Smooth muscle cell (in vitro differentiated cells): ENCODE results near the gene SNX10. TPM values are rescaled to one million over a fixed set of nuclear protein-coding genes. Genes with fewer than 3 reads are reported as not detected.

Source experiments
- DNase-seq: peaks from one replicate; lab custom pipeline; 2025; ENCODE audit not compliant: unreplicated experiment; lab: John Stamatoyannopoulos, UW
- H2AFZ ChIP-seq: fragments of 200-600 bp; sonication (generic); 2 replicates; pipeline ENCODE4 v1.6.0; 2016; ENCODE audit warnings: antibody characterized with exemption, low read depth, mild to moderate bottlenecking
- H3F3A ChIP-seq: fragments of 200-600 bp; sonication (generic); 2 replicates; pipeline ENCODE4 v1.6.0; 2017; ENCODE audit warnings: antibody characterized with exemption, low read depth
- H3K27ac ChIP-seq: fragments of 200-600 bp; sonication (generic); 2 replicates; pipeline ENCODE4 v1.5.1; 2016; ENCODE audit warnings: low read depth, mild to moderate bottlenecking
- H3K27me3 ChIP-seq: fragments of 200-600 bp; sonication (generic); 2 replicates; pipeline ENCODE4 v1.6.1; 2016; ENCODE audit warnings: low read depth, mild to moderate bottlenecking
- H3K36me3 ChIP-seq: fragments of 200-600 bp; sonication (generic); 2 replicates; pipeline ENCODE4 v1.5.1; 2016; ENCODE audit warnings: low read depth
- H3K4me1 ChIP-seq: fragments of 200-600 bp; sonication (generic); 2 replicates; pipeline ENCODE4 v1.5.1; 2016; ENCODE audit warnings: low read depth
- H3K4me2 ChIP-seq: fragments of 200-600 bp; sonication (generic); 2 replicates; pipeline ENCODE4 v1.6.0; 2016; ENCODE audit warnings: mild to moderate bottlenecking
- H3K4me3 ChIP-seq: fragments of 200-600 bp; sonication (generic); 2 replicates; pipeline ENCODE4 v1.5.1; 2016; ENCODE audit warnings: mild to moderate bottlenecking
- H3K79me2 ChIP-seq: fragments of 200-600 bp; sonication (generic); 2 replicates; pipeline ENCODE4 v1.6.0; 2016; ENCODE audit warnings: low read depth, mild to moderate bottlenecking
- H3K9ac ChIP-seq: fragments of 200-600 bp; sonication (generic); 2 replicates; pipeline ENCODE4 v1.6.0; 2016; ENCODE audit warnings: low read depth
- H3K9me3 ChIP-seq: fragments of 200-600 bp; sonication (generic); replicated peaks from 2 replicates; pipeline ENCODE4 v1.5.1; 2016; ENCODE audit warnings: low read depth
- H4K20me1 ChIP-seq: fragments of 200-600 bp; sonication (generic); 2 replicates; pipeline ENCODE4 v1.6.0; 2016; ENCODE audit warnings: low read depth
- CTCF ChIP-seq: fragments of 200-600 bp; sonication (generic); IDR thresholded peaks from 2 replicates; pipeline ENCODE4 v1.5.1; 2017; ENCODE audit warnings: borderline replicate concordance, mild to moderate bottlenecking, antibody characterized with exemption; ENCODE audit not compliant: insufficient read depth, poor library complexity, severe bottlenecking
- WGBS: methylation state at CpG from one replicate; pipeline ENCODE4 v1.1.7; 2016; ENCODE audit warnings: low lambda C conversion rate; 5-methylcytosine and 5-hydroxymethylcytosine counted together
- polyA plus RNA-seq: library from polyadenylated mRNA; unstranded; fragments of >200 nt; fragmentation: Nextera tagmentation; extraction: Ambion mirVana; gene quantifications from 2 replicates; pipeline ENCODE4 v1.2.1, GENCODE V29; 2016
- total RNA-seq: library from RNA; depleted of rRNA; stranded (reverse); fragments of >200 nt; gene quantifications from 2 replicates; pipeline ENCODE4 v1.2.3, GENCODE V29; 2014

SNX10 gene
- total and polyA plus RNA-seq, 2 experiments from 2014 or later = 1.1 to 2.2 TPM

- H3K4me2 ChIP-seq = no peak overlapping the region
- H3K4me1 ChIP-seq = peaks cover 14% of the 10 kb centered on the region
- no peaks in the 10 kb centered on the region for H4K20me1 ChIP-seq
- H3K4me3 ChIP-seq = no peak overlapping the region
- H2AFZ ChIP-seq = no peak overlapping the region
- DNase-seq = no peak
- 93% methylated on average over 1 of the region's 1 CpG for WGBS
- H3F3A ChIP-seq = no peaks in the 10 kb centered on the region
- no peaks in the 10 kb centered on the region for H3K27me3 ChIP-seq
- no peaks in the 10 kb centered on the region for H3K9me3 ChIP-seq
- no peaks in the 10 kb centered on the region for H3K36me3 ChIP-seq
- no peak overlapping the region for H3K9ac ChIP-seq
- H3K79me2 ChIP-seq = no peaks in the 10 kb centered on the region
- H3K27ac ChIP-seq = no peak overlapping the region
- no peak for TF ChIP-seq CTCF
Measured at GRCh38 chr7:26423436-26423835, 131.8 kb downstream of the SNX10 start.

Other genes with a start within 250 kb of the SNX10 start
- gene NFE2L3, start 139.7 kb upstream of the SNX10 start, total RNA-seq = 5.5 and 5.6 TPM in 2 replicates
- 2.4 and 6.2 TPM in 2 replicates for gene NFE2L3, start 139.7 kb upstream of the SNX10 start, polyA plus RNA-seq
- gene HNRNPA2B1, start 91.1 kb upstream of the SNX10 start, total RNA-seq = 158 and 173 TPM in 2 replicates
- gene HNRNPA2B1, start 91.1 kb upstream of the SNX10 start, polyA plus RNA-seq = 393 and 438 TPM in 2 replicates
- 156 and 181 TPM in 2 replicates for gene CBX3, start 90.1 kb upstream of the SNX10 start, total RNA-seq
- gene CBX3, start 90.1 kb upstream of the SNX10 start, polyA plus RNA-seq = 118 and 119 TPM in 2 replicates